WTC11 (cell line): ENCODE data around the gene ALOXE3. TPM values are rescaled to one million over a fixed set of nuclear protein-coding genes. Genes with fewer than 3 reads are reported as not detected.

Source experiments
- ATAC-seq: fragments of 200-7000 bp; cut with Tn5 transposase; 2 replicates; pipeline ENCODE4 v1.10.0; 2021; ENCODE audit warnings: mild to moderate bottlenecking, moderate library complexity
- CTCF ChIA-PET: fragments of 300-600 bp; sonication (Branson Sonifier 250); formaldehyde crosslinking; loops from one replicate; lab custom pipeline; 2021; ENCODE audit warnings: antibody characterized with exemption; lab: Charles Lee
- POLR2A ChIA-PET: fragments of 350-600 bp; sonication (Branson Sonifier 250); formaldehyde crosslinking; loops from one replicate; lab custom pipeline; 2021; ENCODE audit warnings: antibody characterized with exemption; lab: Charles Lee
- DNase-seq: peaks from one replicate; pipeline ENCODE4 v3.0.0; 2021; ENCODE audit warnings: low spot score
- H3K27ac Mint-ChIP-seq: 2 replicates; pipeline ENCODE4 v1.8.0; 2021; ENCODE audit warnings: mixed read lengths
- H3K27me3 Mint-ChIP-seq: 2 replicates; pipeline ENCODE4 v1.8.0; 2021; ENCODE audit warnings: low read depth, mild to moderate bottlenecking, moderate library complexity, mixed read lengths
- H3K36me3 Mint-ChIP-seq: 2 replicates; pipeline ENCODE4 v1.8.0; 2021; ENCODE audit warnings: mixed read lengths
- H3K4me1 Mint-ChIP-seq: 2 replicates; pipeline ENCODE4 v1.8.0; 2022; ENCODE audit warnings: mixed read lengths
- H3K4me3 Mint-ChIP-seq: 2 replicates; pipeline ENCODE4 v1.8.0; 2021; ENCODE audit warnings: mild to moderate bottlenecking, moderate library complexity, mixed read lengths
- H3K9me3 Mint-ChIP-seq: 2 replicates; pipeline ENCODE4 v1.8.0; 2021; ENCODE audit warnings: mixed read lengths
- EMX1 ChIP-seq: fragments of 250-450 bp; sonication (Bioruptor Pico); IDR thresholded peaks from 2 replicates; pipeline ENCODE4 v1.8.0; 2021; ENCODE audit warnings: mild to moderate bottlenecking
- FOXJ3 ChIP-seq: sonication (generic); formaldehyde crosslinking; IDR thresholded peaks from 2 replicates; pipeline ENCODE4 v1.9.0; 2021; ENCODE audit warnings: missing genetic modification reagents, mild to moderate bottlenecking, borderline replicate concordance
- FOXK1 ChIP-seq: sonication (generic); formaldehyde crosslinking; IDR thresholded peaks from 2 replicates; pipeline ENCODE4 v1.8.0; 2022; ENCODE audit warnings: mild to moderate bottlenecking, moderate library complexity, missing genetic modification reagents
- MYBL2 ChIP-seq: sonication (generic); formaldehyde crosslinking; IDR thresholded peaks from 2 replicates; pipeline ENCODE4 v1.8.1; 2023; ENCODE audit warnings: mild to moderate bottlenecking, moderate library complexity, missing genetic modification reagents
- NFATC4 ChIP-seq: fragments of 250-450 bp; sonication (Bioruptor Pico); IDR thresholded peaks from 2 replicates; pipeline ENCODE4 v1.9.0; 2021; ENCODE audit warnings: mild to moderate bottlenecking
- NR2C2 ChIP-seq: sonication (generic); formaldehyde crosslinking; IDR thresholded peaks from 2 replicates; pipeline ENCODE4 v1.8.0; 2022; ENCODE audit warnings: mild to moderate bottlenecking, missing genetic modification reagents
- RELA ChIP-seq: sonication (generic); formaldehyde crosslinking; IDR thresholded peaks from 2 replicates; pipeline ENCODE4 v1.8.1; 2022; ENCODE audit warnings: missing genetic modification reagents, mild to moderate bottlenecking, borderline replicate concordance
- ZNF263 ChIP-seq: sonication (generic); formaldehyde crosslinking; IDR thresholded peaks from 2 replicates; pipeline ENCODE4 v1.8.1; 2022; ENCODE audit warnings: low read depth, mild to moderate bottlenecking, moderate library complexity, missing genetic modification reagents
- ZNF396 ChIP-seq: fragments of 250-450 bp; sonication (Bioruptor Pico); IDR thresholded peaks from 2 replicates; pipeline ENCODE4 v1.8.0; 2021; ENCODE audit warnings: mild to moderate bottlenecking, moderate library complexity, borderline replicate concordance
- total RNA-seq: library from RNA; stranded (reverse); gene quantifications from 3 replicates; pipeline ENCODE4 v1.2.3, GENCODE V29; 2021
- TF ChIP-seq, protein P1 (sequence below): sonication (generic); formaldehyde crosslinking; IDR thresholded peaks from 2 replicates; pipeline ENCODE4 v1.8.1; 2022; ENCODE audit warnings: low read depth, missing genetic modification reagents, borderline replicate concordance
- TF ChIP-seq, protein P2 (sequence below): sonication (generic); formaldehyde crosslinking; IDR thresholded peaks from 2 replicates; pipeline ENCODE4 v1.8.1; 2022; ENCODE audit warnings: mild to moderate bottlenecking, moderate library complexity, missing genetic modification reagents
- TF ChIP-seq, protein P3 (sequence below): sonication (generic); formaldehyde crosslinking; conservative IDR thresholded peaks from 2 replicates; pipeline ENCODE4 v1.8.1; 2023; ENCODE audit warnings: mild to moderate bottlenecking, low read depth, missing genetic modification reagents, moderate library complexity
- TF ChIP-seq, protein P4 (sequence below): fragments of 250-450 bp; sonication (Bioruptor Pico); IDR thresholded peaks from 2 replicates; pipeline ENCODE4 v2.1.2; 2022; ENCODE audit warnings: mild to moderate bottlenecking, moderate library complexity
- TF ChIP-seq, protein P5 (sequence below): fragments of 250-450 bp; sonication (Bioruptor Pico); IDR thresholded peaks from 2 replicates; pipeline ENCODE4 v1.9.0; 2021; ENCODE audit warnings: mild to moderate bottlenecking, borderline replicate concordance
- TF ChIP-seq, protein P6 (sequence below): sonication (generic); formaldehyde crosslinking; conservative IDR thresholded peaks from 2 replicates; pipeline ENCODE4 v1.8.1; 2022; ENCODE audit warnings: mild to moderate bottlenecking, missing genetic modification reagents
- TF ChIP-seq, protein P7 (sequence below): fragments of 250-450 bp; sonication (Bioruptor Pico); IDR thresholded peaks from 2 replicates; pipeline ENCODE4 v1.9.0; 2021; ENCODE audit warnings: moderate library complexity, mild to moderate bottlenecking, inconsistent platforms, borderline replicate concordance
- TF ChIP-seq, protein P8 (sequence below): sonication (generic); formaldehyde crosslinking; IDR thresholded peaks from 2 replicates; pipeline ENCODE4 v1.8.0; 2023; ENCODE audit warnings: missing genetic modification reagents, mild to moderate bottlenecking, borderline replicate concordance

Gene ALOXE3
- total RNA-seq, 1 experiment from 2014 or later: 0.81 TPM

DNA sequence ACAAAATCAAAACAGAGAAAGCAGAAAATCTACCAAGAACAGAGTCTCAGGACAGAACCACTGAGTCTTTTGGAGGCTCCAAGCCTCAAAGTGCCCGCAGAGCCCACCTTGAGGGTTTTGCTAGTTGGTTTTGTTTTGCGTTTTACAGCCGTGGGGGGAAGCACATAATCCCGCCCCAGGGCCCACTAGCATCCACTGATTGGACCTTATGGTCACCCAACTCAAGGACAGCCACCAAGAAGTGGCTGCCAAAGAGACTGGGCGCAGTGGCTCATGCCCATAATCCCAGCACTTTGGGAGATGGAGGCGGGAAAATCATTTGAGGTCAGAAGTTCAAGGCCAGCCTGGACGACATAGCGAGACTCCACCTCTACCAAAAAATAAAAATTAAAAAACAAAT, 69.6 kb downstream of the ALOXE3 start:
- Mint-ChIP-seq H3K9me3 (no peaks in the 10 kb centered on the region), H3K27me3 (peaks cover 6% of the 10 kb centered on the region; the same call in 1 of the 2 replicates), H3K4me1 (peaks cover 2% of the 10 kb centered on the region; the same call in 1 of the 2 replicates), H3K36me3 (no peaks in the 10 kb centered on the region), H3K4me3 (no peak overlapping the region), H3K27ac (no peak overlapping the region)
- ChIA-PET POLR2A (interaction anchor here (0.6 kb wide), 1 partner anchor 214 kb away, joined by 4 read pairs; no protein-coding TSS in a partner anchor), CTCF (interaction anchor here (0.6 kb wide), 1 partner anchor 12 kb away, joined by 3 read pairs; no protein-coding TSS in a partner anchor)
- ATAC-seq (no peak), DNase-seq (no peak)
- TF ChIP-seq, protein P1, sequence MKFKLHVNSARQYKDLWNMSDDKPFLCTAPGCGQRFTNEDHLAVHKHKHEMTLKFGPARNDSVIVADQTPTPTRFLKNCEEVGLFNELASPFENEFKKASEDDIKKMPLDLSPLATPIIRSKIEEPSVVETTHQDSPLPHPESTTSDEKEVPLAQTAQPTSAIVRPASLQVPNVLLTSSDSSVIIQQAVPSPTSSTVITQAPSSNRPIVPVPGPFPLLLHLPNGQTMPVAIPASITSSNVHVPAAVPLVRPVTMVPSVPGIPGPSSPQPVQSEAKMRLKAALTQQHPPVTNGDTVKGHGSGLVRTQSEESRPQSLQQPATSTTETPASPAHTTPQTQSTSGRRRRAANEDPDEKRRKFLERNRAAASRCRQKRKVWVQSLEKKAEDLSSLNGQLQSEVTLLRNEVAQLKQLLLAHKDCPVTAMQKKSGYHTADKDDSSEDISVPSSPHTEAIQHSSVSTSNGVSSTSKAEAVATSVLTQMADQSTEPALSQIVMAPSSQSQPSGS (CRISPR knock-in tag): no peak
- TF ChIP-seq, protein P2, sequence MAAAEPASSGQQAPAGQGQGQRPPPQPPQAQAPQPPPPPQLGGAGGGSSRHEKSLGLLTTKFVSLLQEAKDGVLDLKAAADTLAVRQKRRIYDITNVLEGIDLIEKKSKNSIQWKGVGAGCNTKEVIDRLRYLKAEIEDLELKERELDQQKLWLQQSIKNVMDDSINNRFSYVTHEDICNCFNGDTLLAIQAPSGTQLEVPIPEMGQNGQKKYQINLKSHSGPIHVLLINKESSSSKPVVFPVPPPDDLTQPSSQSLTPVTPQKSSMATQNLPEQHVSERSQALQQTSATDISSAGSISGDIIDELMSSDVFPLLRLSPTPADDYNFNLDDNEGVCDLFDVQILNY (CRISPR knock-in tag): no peak
- TF ChIP-seq FOXK1: no peak
- TF ChIP-seq, protein P3, sequence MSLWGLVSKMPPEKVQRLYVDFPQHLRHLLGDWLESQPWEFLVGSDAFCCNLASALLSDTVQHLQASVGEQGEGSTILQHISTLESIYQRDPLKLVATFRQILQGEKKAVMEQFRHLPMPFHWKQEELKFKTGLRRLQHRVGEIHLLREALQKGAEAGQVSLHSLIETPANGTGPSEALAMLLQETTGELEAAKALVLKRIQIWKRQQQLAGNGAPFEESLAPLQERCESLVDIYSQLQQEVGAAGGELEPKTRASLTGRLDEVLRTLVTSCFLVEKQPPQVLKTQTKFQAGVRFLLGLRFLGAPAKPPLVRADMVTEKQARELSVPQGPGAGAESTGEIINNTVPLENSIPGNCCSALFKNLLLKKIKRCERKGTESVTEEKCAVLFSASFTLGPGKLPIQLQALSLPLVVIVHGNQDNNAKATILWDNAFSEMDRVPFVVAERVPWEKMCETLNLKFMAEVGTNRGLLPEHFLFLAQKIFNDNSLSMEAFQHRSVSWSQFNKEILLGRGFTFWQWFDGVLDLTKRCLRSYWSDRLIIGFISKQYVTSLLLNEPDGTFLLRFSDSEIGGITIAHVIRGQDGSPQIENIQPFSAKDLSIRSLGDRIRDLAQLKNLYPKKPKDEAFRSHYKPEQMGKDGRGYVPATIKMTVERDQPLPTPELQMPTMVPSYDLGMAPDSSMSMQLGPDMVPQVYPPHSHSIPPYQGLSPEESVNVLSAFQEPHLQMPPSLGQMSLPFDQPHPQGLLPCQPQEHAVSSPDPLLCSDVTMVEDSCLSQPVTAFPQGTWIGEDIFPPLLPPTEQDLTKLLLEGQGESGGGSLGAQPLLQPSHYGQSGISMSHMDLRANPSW (CRISPR knock-in tag): no peak
- no peak for TF ChIP-seq NR2C2 (CRISPR knock-in tag)
- TF ChIP-seq, protein P4, sequence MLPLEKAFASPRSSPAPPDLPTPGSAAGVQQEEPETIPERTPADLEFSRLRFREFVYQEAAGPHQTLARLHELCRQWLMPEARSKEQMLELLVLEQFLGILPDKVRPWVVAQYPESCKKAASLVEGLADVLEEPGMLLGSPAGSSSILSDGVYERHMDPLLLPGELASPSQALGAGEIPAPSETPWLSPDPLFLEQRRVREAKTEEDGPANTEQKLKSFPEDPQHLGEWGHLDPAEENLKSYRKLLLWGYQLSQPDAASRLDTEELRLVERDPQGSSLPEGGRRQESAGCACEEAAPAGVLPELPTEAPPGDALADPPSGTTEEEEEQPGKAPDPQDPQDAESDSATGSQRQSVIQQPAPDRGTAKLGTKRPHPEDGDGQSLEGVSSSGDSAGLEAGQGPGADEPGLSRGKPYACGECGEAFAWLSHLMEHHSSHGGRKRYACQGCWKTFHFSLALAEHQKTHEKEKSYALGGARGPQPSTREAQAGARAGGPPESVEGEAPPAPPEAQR (CRISPR knock-in tag): no peak
- TF ChIP-seq EMX1 (CRISPR knock-in tag): no peak
- no peak for TF ChIP-seq FOXJ3
- TF ChIP-seq, protein P5, sequence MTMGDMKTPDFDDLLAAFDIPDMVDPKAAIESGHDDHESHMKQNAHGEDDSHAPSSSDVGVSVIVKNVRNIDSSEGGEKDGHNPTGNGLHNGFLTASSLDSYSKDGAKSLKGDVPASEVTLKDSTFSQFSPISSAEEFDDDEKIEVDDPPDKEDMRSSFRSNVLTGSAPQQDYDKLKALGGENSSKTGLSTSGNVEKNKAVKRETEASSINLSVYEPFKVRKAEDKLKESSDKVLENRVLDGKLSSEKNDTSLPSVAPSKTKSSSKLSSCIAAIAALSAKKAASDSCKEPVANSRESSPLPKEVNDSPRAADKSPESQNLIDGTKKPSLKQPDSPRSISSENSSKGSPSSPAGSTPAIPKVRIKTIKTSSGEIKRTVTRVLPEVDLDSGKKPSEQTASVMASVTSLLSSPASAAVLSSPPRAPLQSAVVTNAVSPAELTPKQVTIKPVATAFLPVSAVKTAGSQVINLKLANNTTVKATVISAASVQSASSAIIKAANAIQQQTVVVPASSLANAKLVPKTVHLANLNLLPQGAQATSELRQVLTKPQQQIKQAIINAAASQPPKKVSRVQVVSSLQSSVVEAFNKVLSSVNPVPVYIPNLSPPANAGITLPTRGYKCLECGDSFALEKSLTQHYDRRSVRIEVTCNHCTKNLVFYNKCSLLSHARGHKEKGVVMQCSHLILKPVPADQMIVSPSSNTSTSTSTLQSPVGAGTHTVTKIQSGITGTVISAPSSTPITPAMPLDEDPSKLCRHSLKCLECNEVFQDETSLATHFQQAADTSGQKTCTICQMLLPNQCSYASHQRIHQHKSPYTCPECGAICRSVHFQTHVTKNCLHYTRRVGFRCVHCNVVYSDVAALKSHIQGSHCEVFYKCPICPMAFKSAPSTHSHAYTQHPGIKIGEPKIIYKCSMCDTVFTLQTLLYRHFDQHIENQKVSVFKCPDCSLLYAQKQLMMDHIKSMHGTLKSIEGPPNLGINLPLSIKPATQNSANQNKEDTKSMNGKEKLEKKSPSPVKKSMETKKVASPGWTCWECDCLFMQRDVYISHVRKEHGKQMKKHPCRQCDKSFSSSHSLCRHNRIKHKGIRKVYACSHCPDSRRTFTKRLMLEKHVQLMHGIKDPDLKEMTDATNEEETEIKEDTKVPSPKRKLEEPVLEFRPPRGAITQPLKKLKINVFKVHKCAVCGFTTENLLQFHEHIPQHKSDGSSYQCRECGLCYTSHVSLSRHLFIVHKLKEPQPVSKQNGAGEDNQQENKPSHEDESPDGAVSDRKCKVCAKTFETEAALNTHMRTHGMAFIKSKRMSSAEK: no peak
- TF ChIP-seq, protein P6, sequence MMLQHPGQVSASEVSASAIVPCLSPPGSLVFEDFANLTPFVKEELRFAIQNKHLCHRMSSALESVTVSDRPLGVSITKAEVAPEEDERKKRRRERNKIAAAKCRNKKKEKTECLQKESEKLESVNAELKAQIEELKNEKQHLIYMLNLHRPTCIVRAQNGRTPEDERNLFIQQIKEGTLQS (CRISPR knock-in tag): no peak
- TF ChIP-seq RELA (CRISPR knock-in tag): no peak
- no peak for TF ChIP-seq MYBL2 (CRISPR knock-in tag)
- TF ChIP-seq, protein P7, sequence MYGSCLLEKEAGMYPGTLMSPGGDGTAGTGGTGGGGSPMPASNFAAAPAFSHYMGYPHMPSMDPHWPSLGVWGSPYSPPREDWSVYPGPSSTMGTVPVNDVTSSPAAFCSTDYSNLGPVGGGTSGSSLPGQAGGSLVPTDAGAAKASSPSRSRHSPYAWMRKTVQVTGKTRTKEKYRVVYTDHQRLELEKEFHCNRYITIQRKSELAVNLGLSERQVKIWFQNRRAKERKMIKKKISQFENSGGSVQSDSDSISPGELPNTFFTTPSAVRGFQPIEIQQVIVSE (CRISPR knock-in tag): no peak
- TF ChIP-seq, protein P8, sequence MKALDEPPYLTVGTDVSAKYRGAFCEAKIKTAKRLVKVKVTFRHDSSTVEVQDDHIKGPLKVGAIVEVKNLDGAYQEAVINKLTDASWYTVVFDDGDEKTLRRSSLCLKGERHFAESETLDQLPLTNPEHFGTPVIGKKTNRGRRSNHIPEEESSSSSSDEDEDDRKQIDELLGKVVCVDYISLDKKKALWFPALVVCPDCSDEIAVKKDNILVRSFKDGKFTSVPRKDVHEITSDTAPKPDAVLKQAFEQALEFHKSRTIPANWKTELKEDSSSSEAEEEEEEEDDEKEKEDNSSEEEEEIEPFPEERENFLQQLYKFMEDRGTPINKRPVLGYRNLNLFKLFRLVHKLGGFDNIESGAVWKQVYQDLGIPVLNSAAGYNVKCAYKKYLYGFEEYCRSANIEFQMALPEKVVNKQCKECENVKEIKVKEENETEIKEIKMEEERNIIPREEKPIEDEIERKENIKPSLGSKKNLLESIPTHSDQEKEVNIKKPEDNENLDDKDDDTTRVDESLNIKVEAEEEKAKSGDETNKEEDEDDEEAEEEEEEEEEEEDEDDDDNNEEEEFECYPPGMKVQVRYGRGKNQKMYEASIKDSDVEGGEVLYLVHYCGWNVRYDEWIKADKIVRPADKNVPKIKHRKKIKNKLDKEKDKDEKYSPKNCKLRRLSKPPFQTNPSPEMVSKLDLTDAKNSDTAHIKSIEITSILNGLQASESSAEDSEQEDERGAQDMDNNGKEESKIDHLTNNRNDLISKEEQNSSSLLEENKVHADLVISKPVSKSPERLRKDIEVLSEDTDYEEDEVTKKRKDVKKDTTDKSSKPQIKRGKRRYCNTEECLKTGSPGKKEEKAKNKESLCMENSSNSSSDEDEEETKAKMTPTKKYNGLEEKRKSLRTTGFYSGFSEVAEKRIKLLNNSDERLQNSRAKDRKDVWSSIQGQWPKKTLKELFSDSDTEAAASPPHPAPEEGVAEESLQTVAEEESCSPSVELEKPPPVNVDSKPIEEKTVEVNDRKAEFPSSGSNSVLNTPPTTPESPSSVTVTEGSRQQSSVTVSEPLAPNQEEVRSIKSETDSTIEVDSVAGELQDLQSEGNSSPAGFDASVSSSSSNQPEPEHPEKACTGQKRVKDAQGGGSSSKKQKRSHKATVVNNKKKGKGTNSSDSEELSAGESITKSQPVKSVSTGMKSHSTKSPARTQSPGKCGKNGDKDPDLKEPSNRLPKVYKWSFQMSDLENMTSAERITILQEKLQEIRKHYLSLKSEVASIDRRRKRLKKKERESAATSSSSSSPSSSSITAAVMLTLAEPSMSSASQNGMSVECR: no peak
- no peak for TF ChIP-seq ZNF396 (CRISPR knock-in tag)
- no peak for TF ChIP-seq NFATC4
- TF ChIP-seq ZNF263 (CRISPR knock-in tag): no peak
